ENCODE results near the gene CGNL1.

Gene CGNL1

DNA sequence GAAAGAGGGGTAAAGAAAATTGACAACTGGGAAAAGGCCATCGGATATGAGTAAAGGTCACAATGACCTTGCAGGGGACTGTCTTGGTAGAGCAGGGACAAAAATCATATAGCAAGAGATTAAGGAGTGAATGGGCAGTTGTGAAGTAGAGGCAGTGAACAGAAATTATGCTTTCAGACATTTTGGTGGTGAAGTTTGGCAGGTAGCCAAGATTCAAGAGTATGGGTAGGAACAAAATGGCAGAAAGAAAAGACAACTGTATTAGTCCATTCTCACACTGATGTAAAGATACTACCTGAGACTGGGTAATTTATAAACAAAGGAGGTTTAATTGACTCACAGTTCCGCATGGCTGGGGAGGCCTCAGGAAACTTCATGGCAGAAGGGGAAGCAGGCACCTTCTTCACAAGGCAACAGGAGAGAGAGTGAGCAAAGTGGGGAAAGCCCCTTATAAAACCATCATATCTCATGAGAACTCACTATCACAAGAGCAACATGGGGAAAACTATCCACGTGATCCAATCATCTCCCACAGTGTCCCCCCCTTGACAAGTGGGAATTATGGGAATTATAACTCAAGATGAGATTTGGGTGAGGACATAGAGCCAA is 84.0 kb downstream of the CGNL1 start:
- no peak for DNase-seq (ENCODE audit: low read depth)

DNA sequence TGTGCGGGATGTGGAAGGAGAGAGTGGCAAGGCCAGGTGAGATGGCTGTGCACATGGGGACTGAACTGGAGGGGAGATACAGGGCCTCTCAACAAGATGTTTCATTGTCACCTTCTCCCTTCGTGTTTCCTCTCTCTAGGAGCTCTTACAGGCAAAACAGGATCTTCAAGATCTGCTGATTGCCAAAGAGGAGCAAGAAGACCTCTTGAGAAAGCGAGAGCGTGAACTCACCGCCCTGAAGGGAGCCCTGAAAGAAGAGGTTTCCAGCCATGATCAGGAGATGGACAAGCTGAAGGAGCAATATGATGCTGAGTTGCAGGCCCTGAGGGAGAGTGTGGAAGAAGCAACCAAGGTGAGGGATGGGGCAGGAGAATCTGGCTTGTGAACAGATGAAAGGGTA is 85.2 kb downstream of the CGNL1 start:
- DNase-seq (ENCODE audit: low read depth): no peak

DNA sequence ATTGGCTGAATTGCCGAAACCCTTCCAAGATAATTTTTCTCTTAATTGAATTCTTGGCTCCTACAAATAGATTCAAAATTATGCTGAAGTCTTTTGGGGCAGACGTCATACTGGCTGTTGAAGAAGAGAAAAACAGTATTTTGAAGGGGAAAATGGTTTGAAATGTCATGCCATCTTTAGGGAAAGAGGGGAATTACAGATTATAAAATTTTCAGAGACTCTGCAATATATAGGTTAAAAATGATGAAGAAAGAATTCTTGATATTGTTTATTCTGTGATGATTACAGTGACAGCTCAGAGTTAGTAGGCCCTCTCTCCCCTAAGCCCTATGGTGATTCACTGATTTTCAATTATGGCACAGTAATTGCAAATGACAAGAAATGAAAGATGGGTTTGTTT is 86.1 kb downstream of the CGNL1 start:
- no peak for DNase-seq (ENCODE audit: low read depth)

DNA sequence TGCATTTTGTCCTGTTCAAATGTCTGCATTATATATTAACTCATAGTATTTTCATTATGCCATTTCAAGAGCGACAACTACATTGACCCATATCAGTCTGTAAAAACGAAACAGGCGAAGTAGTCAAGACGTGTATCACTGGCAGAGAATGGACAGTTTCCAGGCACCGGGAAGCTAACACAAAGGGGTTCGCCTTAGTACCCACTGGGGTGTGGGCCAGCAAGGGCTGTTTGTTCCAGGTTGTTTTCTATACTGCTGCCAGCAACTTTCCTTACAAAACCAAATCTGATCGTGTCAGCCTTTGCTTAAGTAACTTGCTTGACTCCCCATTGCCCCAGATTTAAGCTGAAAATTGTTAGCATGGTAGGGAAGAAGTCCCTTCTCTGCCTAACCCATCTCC is 87.1 kb downstream of the CGNL1 start:
- no peak for DNase-seq (ENCODE audit: low read depth)

DNA sequence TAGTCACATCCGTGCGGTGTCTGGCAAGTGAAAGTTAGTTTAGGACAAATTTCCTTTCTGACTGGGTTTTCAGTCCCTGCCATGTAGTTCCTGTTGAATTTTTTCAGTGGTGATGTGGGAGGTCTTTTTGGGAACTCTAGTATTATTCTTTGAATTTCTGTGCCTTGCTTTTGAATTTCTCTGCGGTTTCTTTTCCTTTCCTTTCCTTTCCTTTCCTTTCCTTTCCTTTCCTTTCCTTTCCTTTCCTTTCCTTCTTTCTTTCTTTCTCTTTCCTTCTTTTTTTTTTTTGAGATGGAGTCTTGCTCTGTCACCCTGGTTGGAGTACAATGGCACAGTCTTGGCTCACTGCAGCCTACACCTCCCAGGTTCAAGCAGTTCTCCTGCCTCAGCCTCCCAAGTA is 88.2 kb downstream of the CGNL1 start:
- DNase-seq (ENCODE audit: low read depth): no peak

DNA sequence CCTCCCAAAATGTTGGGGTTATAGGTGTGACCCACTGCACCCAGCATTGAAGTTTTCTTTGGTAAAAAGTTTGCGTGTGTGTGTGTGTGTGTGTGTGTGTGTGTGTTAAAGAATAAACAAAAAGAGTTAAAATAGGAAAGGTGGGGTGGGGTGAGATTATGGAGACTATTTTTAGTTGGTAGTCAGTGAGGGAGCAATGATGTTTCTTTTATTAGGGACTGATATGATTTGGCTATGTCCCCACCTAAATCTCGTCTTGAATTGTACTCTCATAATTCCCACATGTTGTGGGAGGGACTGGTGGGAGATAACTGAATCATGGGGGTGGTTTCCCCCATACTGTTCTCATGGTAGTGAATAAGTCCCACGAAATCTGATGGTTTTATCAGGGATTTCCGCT is 92.2 kb downstream of the CGNL1 start:
- DNase-seq (ENCODE audit: low read depth): no peak

DNA sequence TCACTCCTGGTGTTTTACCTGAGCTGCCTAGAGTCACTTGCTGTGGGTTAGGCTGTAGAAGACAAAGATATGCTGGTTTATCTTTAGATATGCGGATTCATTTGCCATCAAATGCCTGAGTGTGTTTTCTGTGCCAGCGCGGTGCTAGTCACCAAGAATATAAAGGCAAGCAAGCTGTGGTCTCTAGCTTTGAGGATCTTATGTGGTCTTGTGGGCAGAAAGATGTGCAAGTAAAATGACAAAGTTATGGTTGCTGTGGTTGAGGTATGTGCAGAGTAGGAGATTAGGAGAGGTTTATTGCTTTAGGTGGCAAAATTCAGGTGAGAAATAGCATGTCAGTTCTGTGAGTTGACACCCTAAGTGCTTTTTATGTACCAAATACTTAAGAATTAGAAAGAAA is 94.2 kb downstream of the CGNL1 start:
- no peak for DNase-seq (ENCODE audit: low read depth)

DNA sequence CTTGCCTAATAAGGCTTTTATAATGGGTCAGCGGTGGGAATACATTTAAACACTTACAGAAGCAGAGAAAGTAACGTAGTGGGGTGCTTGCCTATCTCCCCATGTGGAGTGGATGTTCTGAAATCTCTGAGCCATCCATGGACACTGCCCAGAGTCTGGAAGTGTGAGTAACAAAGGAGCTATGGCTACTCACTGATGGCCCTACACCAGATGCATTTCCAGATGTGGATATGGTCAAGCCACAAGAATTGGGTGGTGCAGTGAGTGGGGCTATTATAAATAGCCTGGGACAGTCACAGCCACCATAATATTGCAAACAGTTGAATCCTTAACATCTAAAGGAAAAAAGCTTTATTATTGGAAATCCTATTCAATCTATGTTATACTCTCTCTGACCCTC is 96.6 kb downstream of the CGNL1 start:
- DNase-seq (ENCODE audit: low read depth): no peak

DNA sequence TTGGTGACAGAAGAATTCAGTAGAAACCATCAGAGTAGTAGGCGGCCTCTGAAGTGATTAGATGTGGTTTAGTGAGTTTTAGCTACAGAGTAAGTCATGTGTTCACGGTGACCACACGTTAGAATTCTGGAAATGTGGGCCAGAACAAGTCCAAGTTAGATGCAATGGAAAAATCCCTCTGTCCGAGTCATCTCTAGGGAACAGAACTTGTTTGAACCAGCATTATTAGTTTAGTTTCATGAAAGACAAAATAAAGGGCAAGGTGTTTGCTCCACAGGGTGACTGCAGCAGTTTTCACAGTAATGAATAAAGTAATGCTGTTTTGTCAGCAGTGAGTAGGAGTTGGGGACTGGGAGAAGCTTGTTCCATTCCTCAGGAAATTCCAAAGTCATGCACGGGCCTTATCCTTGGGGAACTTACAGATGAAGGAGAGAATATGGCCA is 100.2 kb downstream of the CGNL1 start:
- DNase-seq (ENCODE audit: low read depth): no peak

DNA sequence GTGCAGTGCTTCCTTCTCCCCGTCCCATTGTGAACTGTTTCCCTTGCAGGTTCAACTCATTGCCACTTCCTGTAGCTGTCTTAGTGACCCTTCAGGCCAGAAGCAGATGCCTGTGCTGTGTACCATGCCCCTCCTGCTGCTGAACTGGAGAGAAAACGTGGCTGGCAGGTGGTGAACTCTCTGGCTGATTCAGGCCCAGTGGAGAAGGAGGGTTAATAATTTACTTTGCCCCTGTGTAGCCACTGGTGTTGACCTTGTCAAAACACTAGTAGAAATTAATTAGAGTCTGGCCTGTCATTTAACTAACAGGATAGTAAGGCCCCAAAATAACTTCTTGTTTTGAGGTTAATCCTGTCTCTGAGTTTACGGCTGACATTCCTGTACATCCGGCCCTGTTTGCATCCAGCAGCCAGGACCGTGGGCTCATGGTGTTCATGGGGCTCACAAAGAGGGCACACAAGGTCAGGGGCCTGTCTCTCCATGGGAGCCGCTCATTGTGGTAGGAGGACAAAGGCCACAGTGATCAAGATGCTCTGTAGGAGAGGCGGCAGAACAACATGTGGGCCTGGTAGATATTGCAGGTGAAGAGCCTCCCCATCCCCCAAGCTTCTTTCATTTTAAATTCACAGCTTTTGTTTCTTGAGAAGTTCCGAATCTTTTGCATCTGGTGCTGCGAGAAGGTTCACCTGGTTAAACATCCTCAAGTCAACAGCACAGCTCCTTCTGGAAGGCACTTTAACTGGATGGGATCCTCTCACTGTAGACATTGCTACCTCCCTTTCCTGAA is 101.6 kb downstream of the CGNL1 start:
- DNase-seq (ENCODE audit: low read depth): no peak

DNA sequence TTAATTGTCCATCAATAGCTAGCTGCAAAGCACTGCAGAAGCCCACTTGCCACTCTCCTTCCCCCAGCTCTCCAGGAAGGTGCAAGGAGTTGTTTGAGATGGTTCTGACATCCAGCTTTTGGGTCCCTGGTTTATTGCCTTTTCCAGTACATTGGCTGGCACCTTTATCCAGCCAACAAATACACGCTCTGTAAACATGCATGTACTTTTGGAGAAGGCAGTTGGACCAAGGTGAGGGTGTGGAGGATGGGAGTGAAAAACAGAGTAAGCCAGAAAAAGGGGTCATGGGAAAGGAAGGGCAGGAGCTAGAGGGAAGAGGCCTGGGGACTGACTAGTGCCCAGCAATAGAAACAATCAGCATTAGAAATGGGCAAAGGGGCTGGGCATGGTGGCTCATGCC is 102.7 kb downstream of the CGNL1 start:
- DNase-seq (ENCODE audit: low read depth): no peak

DNA sequence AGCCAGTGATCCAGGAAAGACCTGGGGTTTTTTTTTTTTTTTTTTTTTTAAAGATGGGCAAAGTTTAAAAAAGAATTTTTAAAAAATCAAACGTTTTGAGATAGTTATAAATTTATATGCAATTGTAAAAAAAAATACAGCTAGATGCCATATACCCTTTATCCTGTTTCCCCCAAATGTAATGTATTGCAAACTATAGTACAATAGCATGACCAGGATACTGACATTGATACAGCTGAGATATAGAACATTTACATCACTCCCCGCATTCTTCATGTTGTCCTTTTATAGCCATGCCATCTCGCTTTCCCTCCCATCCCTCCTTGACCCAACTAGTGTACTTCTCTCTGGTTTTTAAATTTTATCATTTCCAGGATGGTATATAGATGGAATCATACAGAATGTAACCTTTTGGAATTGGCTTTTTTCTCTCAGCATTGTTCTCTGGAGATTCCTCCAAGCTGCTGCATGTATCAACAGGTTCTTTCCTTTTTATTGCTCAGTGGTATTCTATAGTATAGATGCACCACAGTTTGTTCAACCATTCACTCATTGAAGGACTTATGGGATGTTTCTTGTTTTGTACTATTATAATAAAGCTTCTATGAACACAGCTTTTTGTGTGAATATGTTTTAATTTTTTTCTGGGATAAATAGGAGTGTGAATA is 104.9 kb downstream of the CGNL1 start:
- no peak for DNase-seq (ENCODE audit: low read depth)

DNA sequence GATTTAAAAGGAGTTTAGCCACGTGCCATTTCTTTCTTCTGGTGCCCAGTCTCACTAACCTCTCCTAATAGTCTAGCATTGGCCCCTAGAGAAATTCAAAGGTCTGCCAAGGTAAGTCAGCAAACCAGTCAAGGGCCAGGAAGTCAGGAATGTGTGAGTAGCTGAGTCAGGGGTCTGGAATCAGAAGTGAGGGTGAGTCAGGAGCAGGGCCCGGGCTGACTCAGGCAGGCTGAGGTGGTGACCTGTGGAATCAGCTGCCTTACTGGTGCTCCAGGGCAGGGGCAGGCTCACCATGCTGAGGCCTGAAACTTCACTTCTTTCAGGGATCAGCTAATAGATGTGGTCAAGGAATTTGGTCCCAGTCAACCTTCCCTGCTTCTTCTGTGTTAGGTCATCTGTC is 109.6 kb downstream of the CGNL1 start:
- no peak for DNase-seq (ENCODE audit: low read depth)

DNA sequence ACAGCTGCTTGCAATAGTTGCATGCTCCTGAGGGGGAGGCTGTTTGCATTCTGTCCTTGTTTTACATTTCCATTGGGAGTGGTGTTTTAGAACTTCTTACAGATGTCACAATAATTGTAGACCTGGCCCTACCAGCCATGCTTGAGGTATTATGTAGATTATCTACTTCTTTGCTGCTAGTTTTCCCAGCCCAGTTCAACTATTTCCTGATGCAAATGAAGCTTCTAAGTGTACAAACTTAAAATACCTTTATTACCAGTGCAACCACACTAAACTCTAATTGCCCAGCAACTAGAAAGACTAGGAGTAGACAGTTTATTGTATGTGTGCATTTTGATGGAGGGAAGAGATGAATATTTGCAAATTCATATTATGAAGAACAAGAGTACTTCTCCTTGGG is 110.5 kb downstream of the CGNL1 start:
- DNase-seq (ENCODE audit: low read depth): no peak

DNA sequence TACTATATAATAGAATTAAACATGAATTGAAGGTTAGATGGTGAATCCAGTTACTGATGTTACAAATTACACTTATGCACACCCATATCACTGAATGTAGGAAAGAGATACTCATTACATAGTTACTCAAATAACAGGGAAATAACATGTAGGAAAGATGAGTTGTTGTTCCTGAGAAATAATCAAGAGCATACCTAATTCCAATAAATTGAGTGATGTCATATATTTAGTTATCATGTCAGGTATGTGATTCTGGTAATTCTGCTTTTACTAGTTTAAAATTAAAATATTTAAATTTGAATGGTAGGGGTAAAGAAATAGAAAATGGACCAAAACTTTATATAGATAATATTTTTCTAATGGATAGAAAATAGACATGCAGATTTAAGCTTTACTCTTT is 112.8 kb downstream of the CGNL1 start:
- DNase-seq (ENCODE audit: low read depth): no peak

DNA sequence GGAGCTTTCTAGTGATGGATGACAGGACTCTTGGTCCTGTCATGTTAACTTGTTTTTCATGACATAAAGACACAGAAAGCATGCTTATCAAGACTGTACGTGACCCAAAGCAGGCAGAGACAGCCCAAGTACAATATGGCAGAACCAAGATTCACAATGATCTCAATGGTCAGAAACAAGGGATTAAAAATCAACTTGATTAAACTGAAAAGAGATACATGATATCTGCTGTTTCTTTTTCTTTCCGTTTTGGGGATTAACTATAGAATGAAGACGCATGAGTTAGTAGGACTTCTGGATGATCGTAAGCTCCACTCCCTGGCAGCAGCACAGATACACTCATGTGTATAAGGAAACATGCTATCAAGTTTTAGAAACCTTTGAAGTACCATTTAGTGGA is 117.0 kb downstream of the CGNL1 start:
- no peak for DNase-seq (ENCODE audit: low read depth)

DNA sequence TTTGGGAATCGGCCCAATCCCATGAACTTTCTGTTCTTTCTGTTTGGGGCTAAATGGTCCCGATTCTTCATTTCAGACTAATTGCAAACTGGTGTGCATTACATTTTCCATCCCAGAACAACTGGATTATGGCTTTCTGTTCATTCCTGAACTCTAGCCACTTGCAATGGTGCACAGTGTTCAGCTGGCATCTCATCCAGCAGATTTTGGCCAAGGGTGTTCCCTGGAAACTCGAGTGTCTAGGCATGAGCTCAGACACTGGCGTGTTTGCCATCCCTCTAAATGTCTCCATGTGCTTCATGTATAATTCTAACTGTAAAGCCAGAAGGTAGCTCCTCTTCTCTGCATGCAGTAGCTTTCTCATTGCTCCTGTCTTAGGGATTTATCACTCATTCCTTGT is 118.3 kb downstream of the CGNL1 start:
- no peak for DNase-seq (ENCODE audit: low read depth)

DNA sequence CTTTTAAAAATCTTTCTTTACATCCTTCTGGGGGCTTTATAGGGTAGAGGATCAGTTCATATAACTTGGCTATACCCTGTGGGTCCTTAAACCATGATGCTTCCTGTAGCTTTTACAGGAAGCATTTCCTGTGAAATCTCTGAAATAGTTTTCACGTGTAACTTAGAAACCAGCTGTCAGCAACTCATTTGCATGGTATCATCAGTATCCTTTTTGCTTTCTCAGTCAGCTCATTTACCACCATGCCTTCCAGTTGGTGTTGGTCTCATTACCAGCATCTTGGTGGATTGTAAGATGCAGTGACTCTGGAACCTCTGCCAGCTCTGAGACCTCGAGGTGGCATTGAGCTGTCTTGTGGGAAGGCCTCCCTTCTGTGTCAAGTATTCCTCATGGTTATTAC is 118.7 kb downstream of the CGNL1 start:
- DNase-seq (ENCODE audit: low read depth): no peak

DNA sequence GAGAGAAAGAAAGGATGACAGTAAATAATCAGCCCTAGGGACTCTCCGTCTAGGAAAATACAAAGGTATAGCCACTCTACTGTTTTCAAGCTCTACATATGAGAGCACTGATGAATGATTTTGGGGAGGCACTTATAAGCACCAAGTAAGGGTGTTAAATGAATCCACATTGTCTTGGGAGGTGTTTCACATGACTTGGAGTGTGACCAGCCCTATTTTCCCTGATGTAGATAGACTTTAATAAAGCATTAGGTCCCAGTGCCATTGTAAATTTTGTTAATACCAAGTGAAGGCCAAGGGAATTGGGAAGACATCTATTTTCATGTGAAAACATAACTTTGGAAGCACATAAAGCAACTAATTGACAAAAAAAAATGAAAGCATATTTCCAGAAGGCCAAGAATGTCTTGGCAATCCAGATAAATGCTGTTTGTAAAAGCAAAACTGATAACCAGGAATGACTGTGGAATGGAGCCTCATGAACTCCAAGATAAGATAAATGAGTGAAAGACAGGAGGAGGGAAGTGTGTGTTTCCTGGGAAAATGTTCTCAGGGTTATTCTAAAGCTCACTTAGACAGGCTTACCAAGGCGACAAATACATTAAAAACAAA is 119.4 kb downstream of the CGNL1 start:
- no peak for DNase-seq (ENCODE audit: low read depth)

DNA sequence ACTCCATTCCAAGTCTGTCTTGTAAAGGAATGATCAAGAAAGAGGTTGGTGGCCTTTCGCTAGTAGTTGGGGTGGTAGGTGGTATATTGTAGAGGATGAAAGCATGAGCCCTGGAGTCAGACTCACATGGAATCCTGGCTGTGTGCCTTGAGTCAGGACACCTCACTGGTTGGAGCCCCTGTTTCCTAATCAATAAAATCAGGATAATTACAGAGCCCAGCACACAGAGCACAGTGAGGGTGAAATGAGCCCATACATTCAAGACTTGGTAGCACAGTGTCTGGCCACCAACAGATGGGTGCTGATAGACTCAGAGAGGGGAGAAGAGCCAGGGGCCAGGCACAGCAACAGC is 120.3 kb downstream of the CGNL1 start:
- DNase-seq (ENCODE audit: low read depth): no peak

DNA sequence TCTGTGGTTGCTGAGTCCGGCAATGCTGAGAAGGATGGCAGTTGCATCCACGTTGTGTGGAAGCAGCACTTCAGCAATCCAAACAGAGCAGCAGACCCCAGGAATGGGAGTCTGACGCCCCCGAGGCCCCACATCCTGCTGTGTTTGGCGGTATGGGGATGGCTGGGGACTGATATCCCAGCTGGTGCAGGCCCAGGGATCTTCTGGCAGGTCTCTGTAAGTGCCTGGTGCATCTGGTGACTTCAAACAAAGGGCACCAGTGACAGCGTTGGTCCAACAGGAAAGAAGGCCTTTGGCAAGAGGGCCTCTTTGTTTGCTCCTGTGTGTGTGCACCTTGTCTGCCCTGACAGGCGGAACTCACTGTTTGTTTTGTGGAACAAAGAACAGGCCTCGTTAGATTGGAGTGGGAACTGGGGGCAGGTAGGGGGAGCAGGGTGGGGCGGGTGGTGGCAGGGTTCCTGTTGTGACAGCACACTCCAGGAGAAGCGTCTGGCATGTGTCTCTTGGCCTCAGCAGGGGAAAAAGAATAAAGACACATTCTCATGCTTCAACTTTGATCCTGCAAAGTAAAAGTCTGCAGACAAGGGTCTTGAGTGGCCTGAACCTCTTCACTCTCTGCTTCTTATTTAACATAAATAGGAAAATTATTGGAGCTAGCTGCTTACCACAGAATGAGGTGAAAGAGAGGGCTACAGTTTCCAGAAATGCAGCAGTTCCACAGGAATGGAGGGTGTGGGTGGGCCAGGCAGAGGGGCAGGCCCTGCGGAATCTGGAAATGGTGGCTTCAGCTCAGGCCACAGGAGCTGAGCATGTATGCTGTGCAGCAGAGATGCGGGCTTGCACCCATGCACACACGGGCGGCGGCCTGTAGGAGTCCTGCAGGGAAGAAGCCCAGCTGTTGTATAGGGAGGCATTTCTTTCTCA is 120.9 kb downstream of the CGNL1 start:
- DNase-seq (ENCODE audit: low read depth): no peak

DNA sequence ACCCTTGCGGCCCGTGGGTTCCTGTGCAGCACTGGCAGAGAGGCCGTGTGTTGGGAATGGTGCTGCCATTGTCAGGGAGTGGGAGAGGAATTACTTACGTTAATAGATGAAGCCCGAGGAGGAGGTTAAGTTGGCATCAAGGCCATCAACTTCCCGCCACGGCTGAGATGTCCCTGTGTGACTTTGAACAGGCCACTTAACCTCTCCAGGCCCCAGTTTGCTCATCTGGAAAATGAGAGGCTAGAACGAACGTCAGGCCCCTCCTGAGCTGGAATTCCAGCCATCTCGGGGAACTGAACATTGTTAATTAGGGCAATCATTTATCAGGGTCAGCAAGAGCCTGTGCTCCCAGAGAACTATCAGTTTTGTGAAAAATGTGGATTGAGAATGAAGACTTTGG is 124.0 kb downstream of the CGNL1 start:
- DNase-seq (ENCODE audit: low read depth): no peak
